Glutamatergic neuron (in vitro differentiated cells): Measurements from ENCODE around the gene POC1A. TPM values are rescaled to one million over a fixed set of nuclear protein-coding genes. Genes with fewer than 3 reads are reported as not detected.

Experiments
- DNase-seq: peaks from one replicate; pipeline ENCODE4 v3.0.0; 2022
- H3K27ac Mint-ChIP-seq: one replicate; pipeline ENCODE4 v1.8.0; 2020; ENCODE audit warnings: mild to moderate bottlenecking, mixed read lengths, inconsistent platforms; ENCODE audit not compliant: unreplicated experiment
- H3K27me3 Mint-ChIP-seq: one replicate; pipeline ENCODE4 v1.8.0; 2020; ENCODE audit warnings: mild to moderate bottlenecking, moderate library complexity, mixed read lengths, inconsistent platforms; ENCODE audit not compliant: unreplicated experiment
- H3K36me3 Mint-ChIP-seq: one replicate; pipeline ENCODE4 v1.8.0; 2020; ENCODE audit warnings: mild to moderate bottlenecking, mixed read lengths, inconsistent platforms; ENCODE audit not compliant: unreplicated experiment
- H3K4me1 Mint-ChIP-seq: one replicate; pipeline ENCODE4 v1.8.0; 2020; ENCODE audit warnings: mild to moderate bottlenecking, low read depth, mixed read lengths, inconsistent platforms; ENCODE audit not compliant: unreplicated experiment
- H3K4me3 Mint-ChIP-seq: one replicate; pipeline ENCODE4 v1.8.0; 2020; ENCODE audit warnings: mild to moderate bottlenecking, mixed read lengths, inconsistent platforms; ENCODE audit not compliant: unreplicated experiment
- H3K9me3 Mint-ChIP-seq: one replicate; pipeline ENCODE4 v1.8.0; 2020; ENCODE audit warnings: mild to moderate bottlenecking, moderate library complexity, mixed read lengths, inconsistent platforms; ENCODE audit not compliant: unreplicated experiment
- CTCF ChIP-seq: fragments of 200-600 bp; sonication (generic); IDR thresholded peaks from one replicate; pipeline ENCODE4 v1.5.0; 2021; ENCODE audit not compliant: partially characterized antibody, unreplicated experiment
- total RNA-seq: library from RNA; stranded (reverse); fragmentation: NEBNext Ultra II Directional; extraction: Animal tissue kit (Norgen Biotek cat#: 25700); gene quantifications from one replicate; pipeline ENCODE4 v1.2.1, GENCODE V29; 2021; ENCODE audit not compliant: unreplicated experiment

The POC1A gene
- total RNA-seq, 1 donor from 2014 or later: 3.2 TPM

GRCh38 chr3:52119826-52120225, 34.4 kb downstream of the POC1A start:
- Mint-ChIP-seq H3K36me3 (no peaks in the 10 kb centered on the region), H3K27ac (no peak overlapping the region), H3K9me3 (no peaks in the 10 kb centered on the region), H3K4me1 (peaks cover 6% of the 10 kb centered on the region), H3K27me3 (no peaks in the 10 kb centered on the region), H3K4me3 (no peak overlapping the region)
- DNase-seq: no peak
- no peak for TF ChIP-seq CTCF

GRCh38 chr3:52119099-52119498, 35.1 kb downstream of the POC1A start:
- no peaks in the 10 kb centered on the region for H3K9me3 Mint-ChIP-seq
- no peak for DNase-seq
- H3K4me1 Mint-ChIP-seq: peaks cover 6% of the 10 kb centered on the region
- no peak for TF ChIP-seq CTCF
- no peaks in the 10 kb centered on the region for H3K36me3 Mint-ChIP-seq
- H3K27me3 Mint-ChIP-seq: no peaks in the 10 kb centered on the region
- H3K4me3 Mint-ChIP-seq: no peak overlapping the region
- H3K27ac Mint-ChIP-seq: no peak overlapping the region

- no peak overlapping the region for H3K27ac Mint-ChIP-seq
- H3K9me3 Mint-ChIP-seq: no peaks in the 10 kb centered on the region
- H3K4me3 Mint-ChIP-seq: no peak overlapping the region
- no peak for TF ChIP-seq CTCF
- H3K27me3 Mint-ChIP-seq: no peaks in the 10 kb centered on the region
- H3K4me1 Mint-ChIP-seq: peaks cover 6% of the 10 kb centered on the region
- DNase-seq: no peak
- H3K36me3 Mint-ChIP-seq: no peaks in the 10 kb centered on the region
Measured at GRCh38 chr3:52118156-52118875, 35.9 kb downstream of the POC1A start.

GRCh38 chr3:52117537-52117936, 36.7 kb downstream of the POC1A start:
- Mint-ChIP-seq H3K9me3 (no peaks in the 10 kb centered on the region), H3K27me3 (no peaks in the 10 kb centered on the region), H3K36me3 (no peaks in the 10 kb centered on the region), H3K4me1 (peaks cover 6% of the 10 kb centered on the region), H3K4me3 (no peak overlapping the region), H3K27ac (no peak overlapping the region)
- no peak for DNase-seq
- no peak for TF ChIP-seq CTCF

GRCh38 chr3:52112056-52112455, 42.2 kb downstream of the POC1A start:
- H3K36me3 Mint-ChIP-seq: no peaks in the 10 kb centered on the region

More at GRCh38 chr3:52112056-52112455, 42.2 kb downstream of the POC1A start:
- no peak for TF ChIP-seq CTCF
- H3K27ac Mint-ChIP-seq: no peak overlapping the region
- H3K4me3 Mint-ChIP-seq: no peak overlapping the region
- peaks cover 3% of the 10 kb centered on the region for H3K27me3 Mint-ChIP-seq
- H3K9me3 Mint-ChIP-seq: peaks cover 2% of the 10 kb centered on the region
- peaks cover 16% of the 10 kb centered on the region for H3K4me1 Mint-ChIP-seq
- no peak for DNase-seq
